Mucosa of descending colon (tissue), 3 donors: ENCODE data around the gene SIGLEC6. TPM values are rescaled to one million over a fixed set of nuclear protein-coding genes. Genes with fewer than 3 reads are reported as not detected.

Experiments
- ATAC-seq: fragments of 200-7000 bp; cut with Tn5 transposase; one replicate; pipeline ENCODE4 v1.9.1; 2020; ENCODE audit warnings: mild to moderate bottlenecking, moderate library complexity
- DNase-seq, 3 donors: peaks; one replicate each; pipeline ENCODE4 v3.0.0-alpha.2; 2020
- H3K36me3 ChIP-seq: fragments of 200-600 bp; one replicate; pipeline ENCODE4 v1.8.0; 2021; ENCODE audit warnings: low read depth, mild to moderate bottlenecking
- H3K4me1 ChIP-seq: fragments of 200-600 bp; one replicate; pipeline ENCODE4 v1.8.0; 2021; ENCODE audit warnings: low read depth, mild to moderate bottlenecking
- H3K4me3 ChIP-seq: fragments of 200-600 bp; one replicate; pipeline ENCODE4 v1.8.0; 2021; ENCODE audit warnings: mild to moderate bottlenecking
- H3K9me3 ChIP-seq: fragments of 200-600 bp; one replicate; pipeline ENCODE4 v1.8.0; 2021; ENCODE audit warnings: mild to moderate bottlenecking
- intact Hi-C, 2 donors: fragments of 100-400 bp; cut with DNase I in 1 of 2; cut with micrococcal nuclease in 1 of 2; formaldehyde crosslinking; loops; one replicate each; pipeline versions ENCODE4 v1.11.0 to v1.11.1; 2022; cut with DNase I, micrococcal nuclease
- total RNA-seq, 3 donors: library from RNA; stranded (reverse); fragmentation: NEBNext Ultra II Directional in 2 of 3; extraction: Animal tissue kit (Norgen Biotek cat#: 25700) in 2 of 3; gene quantifications; one replicate each; pipeline versions ENCODE4 v1.2.1 to v1.2.4, GENCODE V29; 2021 to 2023
- TF ChIP-seq, protein P1 (sequence below): fragments of 200-600 bp; IDR thresholded peaks from one replicate; pipeline ENCODE4 v1.8.0; 2022; ENCODE audit warnings: antibody characterized with exemption, mild to moderate bottlenecking
- donor health status: DM: no; HTN: no; CAD: no; lungs with moderate emphysema.
- donor health status: DM: no; HTN: no; CAD: no.
- donor health status: DM: no; HTN: yes; CAD: no.

Gene SIGLEC6
- total RNA-seq, 3 donors from 2014 or later: 0.75 to 3.6 (median 2.8) TPM

- Histone ChIP-seq H3K9me3 (no peaks in the 10 kb centered on the region), H3K4me1 (no peaks in the 10 kb centered on the region), H3K4me3 (no peak overlapping the region), H3K36me3 (no peaks in the 10 kb centered on the region)
- TF ChIP-seq, protein P1, sequence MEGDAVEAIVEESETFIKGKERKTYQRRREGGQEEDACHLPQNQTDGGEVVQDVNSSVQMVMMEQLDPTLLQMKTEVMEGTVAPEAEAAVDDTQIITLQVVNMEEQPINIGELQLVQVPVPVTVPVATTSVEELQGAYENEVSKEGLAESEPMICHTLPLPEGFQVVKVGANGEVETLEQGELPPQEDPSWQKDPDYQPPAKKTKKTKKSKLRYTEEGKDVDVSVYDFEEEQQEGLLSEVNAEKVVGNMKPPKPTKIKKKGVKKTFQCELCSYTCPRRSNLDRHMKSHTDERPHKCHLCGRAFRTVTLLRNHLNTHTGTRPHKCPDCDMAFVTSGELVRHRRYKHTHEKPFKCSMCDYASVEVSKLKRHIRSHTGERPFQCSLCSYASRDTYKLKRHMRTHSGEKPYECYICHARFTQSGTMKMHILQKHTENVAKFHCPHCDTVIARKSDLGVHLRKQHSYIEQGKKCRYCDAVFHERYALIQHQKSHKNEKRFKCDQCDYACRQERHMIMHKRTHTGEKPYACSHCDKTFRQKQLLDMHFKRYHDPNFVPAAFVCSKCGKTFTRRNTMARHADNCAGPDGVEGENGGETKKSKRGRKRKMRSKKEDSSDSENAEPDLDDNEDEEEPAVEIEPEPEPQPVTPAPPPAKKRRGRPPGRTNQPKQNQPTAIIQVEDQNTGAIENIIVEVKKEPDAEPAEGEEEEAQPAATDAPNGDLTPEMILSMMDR: no peak
- DNase-seq (no peak), ATAC-seq (no peak)
- intact Hi-C loops: no loop called here
These were observed 42.4 kb downstream of the SIGLEC6 start for GRCh38 chr19:51489113-51489512.

- Histone ChIP-seq H3K9me3 (no peaks in the 10 kb centered on the region), H3K4me3 (no peak overlapping the region), H3K36me3 (no peaks in the 10 kb centered on the region), H3K4me1 (no peaks in the 10 kb centered on the region)
- no peak for ATAC-seq
- intact Hi-C loops: no loop called here
- DNase-seq: no peak
- TF ChIP-seq, protein P1: no peak
These were observed 43.0 kb downstream of the SIGLEC6 start for GRCh38 chr19:51488491-51488890.

- no peak for ATAC-seq
- no peak for DNase-seq
- Histone ChIP-seq H3K4me1 (no peaks in the 10 kb centered on the region), H3K4me3 (no peak overlapping the region), H3K36me3 (no peaks in the 10 kb centered on the region), H3K9me3 (no peaks in the 10 kb centered on the region)
- TF ChIP-seq, protein P1: no peak
- intact Hi-C loops: no loop called here
These were observed 45.4 kb downstream of the SIGLEC6 start for GRCh38 chr19:51485960-51486660.

- TF ChIP-seq, protein P1: no peak
- no peak overlapping the region for H3K4me3 ChIP-seq
- DNase-seq (no peak), ATAC-seq (no peak)
- intact Hi-C loops: no loop called here
- H3K36me3 ChIP-seq: no peaks in the 10 kb centered on the region
- H3K9me3 ChIP-seq: no peaks in the 10 kb centered on the region
- no peaks in the 10 kb centered on the region for H3K4me1 ChIP-seq
These were observed 50.9 kb downstream of the SIGLEC6 start for GRCh38 chr19:51480590-51480989.

DNA sequence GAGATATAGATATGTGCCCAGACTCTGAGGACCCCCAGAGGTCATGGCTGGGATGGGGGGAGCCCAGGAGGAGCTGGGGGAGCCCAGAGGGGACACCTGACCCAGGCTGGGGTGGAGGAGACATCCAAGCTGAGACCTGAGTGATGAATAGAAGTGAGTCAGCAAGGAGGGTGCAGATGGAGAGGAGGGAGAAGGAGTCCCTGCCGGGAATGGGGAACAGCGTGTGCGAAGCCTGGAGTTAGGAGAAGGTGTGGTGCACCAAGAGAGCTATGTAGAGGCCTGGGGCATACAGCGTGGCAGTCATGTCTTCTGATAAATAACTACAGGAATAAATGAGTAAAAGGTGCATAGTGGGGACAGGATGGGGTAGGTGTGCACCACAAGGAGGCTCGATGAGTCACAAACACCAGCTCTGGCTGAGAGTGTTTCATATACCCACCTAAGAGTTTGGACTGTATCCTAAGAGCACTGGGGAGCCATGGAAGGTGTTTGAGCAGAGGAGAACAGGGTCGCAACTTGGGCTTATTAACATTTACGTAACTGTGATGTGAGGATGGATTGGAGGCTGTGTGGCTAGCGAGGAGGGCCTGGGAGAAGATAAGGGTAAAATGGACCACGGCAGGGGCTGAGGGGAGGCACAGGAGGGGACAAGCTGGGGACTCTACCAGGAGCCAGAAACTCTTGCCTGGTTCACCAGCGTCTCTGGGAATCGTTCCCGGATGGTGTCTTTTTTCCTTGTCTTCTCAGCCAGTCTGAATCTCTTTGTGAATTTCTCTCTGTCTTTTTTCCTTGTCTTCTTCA is 51.7 kb downstream of the SIGLEC6 start:
- no peak for ATAC-seq
- Histone ChIP-seq H3K36me3 (no peaks in the 10 kb centered on the region), H3K4me3 (no peak overlapping the region), H3K9me3 (no peaks in the 10 kb centered on the region), H3K4me1 (no peaks in the 10 kb centered on the region)
- intact Hi-C loops: loop anchor here in 1 of 2 donors (5.0 kb wide), 1 partner anchor 178 kb away; no protein-coding TSS in a partner anchor
- no peak for DNase-seq
- TF ChIP-seq, protein P1: no peak
